SU-DHL-6 (cell line): ENCODE results near the gene RGS3.

Experiments
- EZH2phosphoT487 ChIP-seq: fragments of 200-600 bp; sonication (generic), shearing (Covaris generic); conservative IDR thresholded peaks from 2 replicates; pipeline ENCODE4 v1.6.1; 2018; ENCODE audit warnings: mild to moderate bottlenecking, antibody characterized with exemption, low read length, moderate library complexity, mixed read lengths
- TF ChIP-seq, protein P1 (sequence below): fragments of 200-600 bp; sonication (generic); IDR thresholded peaks from one replicate; pipeline ENCODE4 v1.5.1; 2017; ENCODE audit warnings: antibody characterized with exemption, mild to moderate bottlenecking, low read length, moderate library complexity; ENCODE audit not compliant: insufficient read depth, poor library complexity, severe bottlenecking

DNA sequence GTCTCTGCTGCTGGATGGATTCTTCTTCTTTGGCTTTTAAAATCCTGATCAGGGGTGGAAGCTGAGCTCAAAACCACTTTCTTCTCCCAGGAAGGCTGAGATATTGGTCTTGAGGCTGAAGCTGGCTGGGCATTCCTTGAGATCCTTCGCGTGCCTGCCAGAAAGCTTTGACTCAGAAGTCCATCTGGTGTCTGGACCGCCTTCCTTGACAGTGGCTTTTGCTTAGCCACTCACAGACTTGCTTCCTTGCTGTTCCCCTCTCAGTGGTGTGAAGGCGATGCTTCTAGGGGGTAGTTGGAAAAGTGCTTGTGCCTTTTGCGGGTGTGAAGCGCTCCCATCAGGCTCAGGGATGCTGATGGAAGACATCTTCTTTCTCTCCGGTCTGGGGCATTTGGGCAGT is 45.9 kb downstream of the RGS3 start:
- TF ChIP-seq, protein P1, sequence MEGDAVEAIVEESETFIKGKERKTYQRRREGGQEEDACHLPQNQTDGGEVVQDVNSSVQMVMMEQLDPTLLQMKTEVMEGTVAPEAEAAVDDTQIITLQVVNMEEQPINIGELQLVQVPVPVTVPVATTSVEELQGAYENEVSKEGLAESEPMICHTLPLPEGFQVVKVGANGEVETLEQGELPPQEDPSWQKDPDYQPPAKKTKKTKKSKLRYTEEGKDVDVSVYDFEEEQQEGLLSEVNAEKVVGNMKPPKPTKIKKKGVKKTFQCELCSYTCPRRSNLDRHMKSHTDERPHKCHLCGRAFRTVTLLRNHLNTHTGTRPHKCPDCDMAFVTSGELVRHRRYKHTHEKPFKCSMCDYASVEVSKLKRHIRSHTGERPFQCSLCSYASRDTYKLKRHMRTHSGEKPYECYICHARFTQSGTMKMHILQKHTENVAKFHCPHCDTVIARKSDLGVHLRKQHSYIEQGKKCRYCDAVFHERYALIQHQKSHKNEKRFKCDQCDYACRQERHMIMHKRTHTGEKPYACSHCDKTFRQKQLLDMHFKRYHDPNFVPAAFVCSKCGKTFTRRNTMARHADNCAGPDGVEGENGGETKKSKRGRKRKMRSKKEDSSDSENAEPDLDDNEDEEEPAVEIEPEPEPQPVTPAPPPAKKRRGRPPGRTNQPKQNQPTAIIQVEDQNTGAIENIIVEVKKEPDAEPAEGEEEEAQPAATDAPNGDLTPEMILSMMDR = no peak
- no peak for TF ChIP-seq EZH2phosphoT487
